GM21723 (cell line): ENCODE data around the gene UBE2M.
"Not testable (repeated sequence)": the region's sequence is repeated elsewhere in the genome, so short reads cannot be mapped to it uniquely, and the experiment has no call there.

ENCODE experiments used
- ATAC-seq: cut with Tn5 transposase; IDR thresholded peaks from one replicate; pipeline ENCODE4 v1.9.1; 2021; ENCODE audit warnings: mild to moderate bottlenecking, moderate library complexity; ENCODE audit not compliant: unreplicated experiment

UBE2M gene

GRCh38 chr19:58513694-58514563 lies 44.5 kb downstream of the UBE2M start:
- ATAC-seq, result peak; percentile 64

- no peak for ATAC-seq
Measured at GRCh38 chr19:58513213-58513693, 45.2 kb downstream of the UBE2M start.

GRCh38 chr19:58511353-58512208 lies 46.8 kb downstream of the UBE2M start, which contains the start of gene SLC27A5:
SLC27A5 (minus strand) TSS chr19:58511992; CDS start chr19:58511955, 37 bp downstream.
- ATAC-seq, result no peak

- no peak for ATAC-seq
Measured at GRCh38 chr19:58510084-58510862, 48.1 kb downstream of the UBE2M start.

GRCh38 chr19:58509731-58510083 lies 48.7 kb downstream of the UBE2M start:
- no peak for ATAC-seq

- not testable (repeated sequence) for ATAC-seq
Measured at GRCh38 chr19:58507602-58508223, 50.7 kb downstream of the UBE2M start.
